ENCODE measurements around the gene SRRM3.

SRRM3 gene

DNA sequence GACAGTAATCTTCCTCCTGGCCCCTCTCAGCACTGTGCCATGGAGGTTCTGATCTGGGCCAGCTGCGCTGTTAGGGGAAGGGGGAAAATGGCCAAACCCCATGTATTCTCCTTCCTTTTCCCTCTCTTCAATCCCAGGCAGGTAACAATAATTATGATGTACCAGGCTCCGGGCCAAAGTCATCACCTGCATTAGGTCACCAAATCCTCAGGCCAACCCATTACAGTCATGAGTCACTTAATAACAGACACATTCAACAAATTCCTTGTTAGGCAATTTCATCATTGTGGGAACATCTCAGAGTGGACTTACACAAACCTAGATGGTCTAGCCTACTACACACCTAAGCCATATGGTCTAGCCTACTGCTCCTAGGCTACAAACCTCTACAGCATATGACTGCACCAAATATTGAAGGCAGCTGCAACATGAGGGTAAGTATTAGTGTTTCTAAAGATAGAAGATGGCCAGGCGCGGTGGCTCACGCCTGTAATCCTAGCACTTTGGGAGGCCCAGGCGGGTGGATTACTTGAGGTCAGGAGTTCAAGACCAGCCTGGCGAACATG lies 98.6 kb downstream of the SRRM3 start:
- no peak overlapping the region for H3K4me2 ChIP-seq (ENCODE audit: insufficient read depth, low read length, poor library complexity, severe bottlenecking)

GRCh38 chr7:76301000-76301399 lies 99.3 kb downstream of the SRRM3 start:
- H4K8ac ChIP-seq (ENCODE audit: low read depth, low read length), result no peak overlapping the region
- no peak overlapping the region for H3K4ac ChIP-seq (ENCODE audit: low read length)
- H3K36me3 ChIP-seq (replicated peaks in 1 of 2; ENCODE audit: control insufficient read depth in 2 of 2, insufficient read depth in 2 of 2, low read length in 2 of 2), result no peaks in the 10 kb centered on the region
- H2AK5ac ChIP-seq (ENCODE audit: low read depth, low read length), result no peak overlapping the region
- WGBS, 2 donors (ENCODE audit: extremely low coverage in 2 of 2, insufficient read length in 2 of 2, insufficient replicate concordance in 1 of 2), result no CpG with 5 or more reads among the region's 3 CpGs
- H3K4me2 ChIP-seq (ENCODE audit: insufficient read depth, low read length, poor library complexity, severe bottlenecking), result no peak overlapping the region
- no peak overlapping the region for H3K9ac ChIP-seq (ENCODE audit: low read depth, low read length, poor library complexity)
- no peak overlapping the region for H2BK15ac ChIP-seq (ENCODE audit: low read length)
- H3K9me3 ChIP-seq (replicated peaks in 1 of 2; ENCODE audit: control insufficient read depth in 2 of 2, insufficient read depth in 1 of 2, low read depth in 1 of 2, low read length in 2 of 2), result no peaks in the 10 kb centered on the region
- H3K27ac ChIP-seq (replicated peaks; ENCODE audit: low read length), result no peak overlapping the region
- H3K4me1 ChIP-seq (ENCODE audit: control insufficient read depth in 2 of 2, insufficient read depth in 1 of 2, low read depth in 1 of 2, low read length in 2 of 2), result peaks cover 4 to 5% of the 10 kb centered on the region in 2 donors
- no peak overlapping the region for H2BK120ac ChIP-seq (ENCODE audit: low read depth, low read length)
- H3K79me1 ChIP-seq (ENCODE audit: low read depth, low read length), result no peaks in the 10 kb centered on the region
- peaks cover 3 to 15% (median 7%) of the 10 kb centered on the region in 3 experiments for H3K27me3 ChIP-seq (ENCODE audit: control insufficient read depth in 3 of 3, insufficient read depth in 3 of 3, low read depth in 1 of 3, low read length in 3 of 3)
- DNase-seq (ENCODE audit: low spot score), result no peak
- no peak overlapping the region for H2AFZ ChIP-seq (ENCODE audit: low read length)
- peak overlapping the region; percentile 58 for H2BK12ac ChIP-seq (ENCODE audit: low read length)
- no peak overlapping the region for H3K23ac ChIP-seq (ENCODE audit: low read depth, low read length, poor library complexity)
- no peak overlapping the region for H3K14ac ChIP-seq (ENCODE audit: low read length)
- no peak overlapping the region for H3K4me3 ChIP-seq (ENCODE audit: low read length in 2 of 2)
- no peak overlapping the region for H3K18ac ChIP-seq (ENCODE audit: low read length)
- no peak overlapping the region for H4K91ac ChIP-seq (ENCODE audit: low read depth, low read length, poor library complexity)
- H2BK5ac ChIP-seq (ENCODE audit: low read length), result no peak overlapping the region

More for the DNA sequence above, 98.6 kb downstream of the SRRM3 start:
- Histone ChIP-seq H2BK15ac (ENCODE audit: low read length) (no peak overlapping the region), H3K23ac (ENCODE audit: low read depth, low read length, poor library complexity) (no peak overlapping the region), H2AK5ac (ENCODE audit: low read depth, low read length) (no peak overlapping the region), H3K9ac (ENCODE audit: low read depth, low read length, poor library complexity) (no peak overlapping the region), H4K8ac (ENCODE audit: low read depth, low read length) (no peak overlapping the region), H2BK5ac (ENCODE audit: low read length) (no peak overlapping the region), H3K4ac (ENCODE audit: low read length) (no peak overlapping the region), H3K27me3 (ENCODE audit: control insufficient read depth in 3 of 3, insufficient read depth in 3 of 3, low read depth in 1 of 3, low read length in 3 of 3) (peaks cover 3 to 15% (median 7%) of the 10 kb centered on the region in 3 experiments), H3K9me3 (replicated peaks in 1 of 2; ENCODE audit: control insufficient read depth in 2 of 2, insufficient read depth in 1 of 2, low read depth in 1 of 2, low read length in 2 of 2) (no peaks in the 10 kb centered on the region), H3K36me3 (replicated peaks in 1 of 2; ENCODE audit: control insufficient read depth in 2 of 2, insufficient read depth in 2 of 2, low read length in 2 of 2) (no peaks in the 10 kb centered on the region), H2AFZ (ENCODE audit: low read length) (no peak overlapping the region), H3K4me3 (ENCODE audit: low read length in 2 of 2) (no peak overlapping the region), H3K27ac (replicated peaks; ENCODE audit: low read length) (no peak overlapping the region), H3K18ac (ENCODE audit: low read length) (no peak overlapping the region), H2BK120ac (ENCODE audit: low read depth, low read length) (no peak overlapping the region), H4K91ac (ENCODE audit: low read depth, low read length, poor library complexity) (no peak overlapping the region), H3K4me1 (ENCODE audit: control insufficient read depth in 2 of 2, insufficient read depth in 1 of 2, low read depth in 1 of 2, low read length in 2 of 2) (peaks cover 4 to 5% of the 10 kb centered on the region in 2 donors), H3K79me1 (ENCODE audit: low read depth, low read length) (no peaks in the 10 kb centered on the region), H3K14ac (ENCODE audit: low read length) (no peak overlapping the region), H2BK12ac (ENCODE audit: low read length) (no peak overlapping the region)
- WGBS, 2 donors (ENCODE audit: extremely low coverage in 2 of 2, insufficient read length in 2 of 2, insufficient replicate concordance in 1 of 2), result no CpG with 5 or more reads among the region's 7 CpGs
- DNase-seq (ENCODE audit: low spot score), result no peak

DNA sequence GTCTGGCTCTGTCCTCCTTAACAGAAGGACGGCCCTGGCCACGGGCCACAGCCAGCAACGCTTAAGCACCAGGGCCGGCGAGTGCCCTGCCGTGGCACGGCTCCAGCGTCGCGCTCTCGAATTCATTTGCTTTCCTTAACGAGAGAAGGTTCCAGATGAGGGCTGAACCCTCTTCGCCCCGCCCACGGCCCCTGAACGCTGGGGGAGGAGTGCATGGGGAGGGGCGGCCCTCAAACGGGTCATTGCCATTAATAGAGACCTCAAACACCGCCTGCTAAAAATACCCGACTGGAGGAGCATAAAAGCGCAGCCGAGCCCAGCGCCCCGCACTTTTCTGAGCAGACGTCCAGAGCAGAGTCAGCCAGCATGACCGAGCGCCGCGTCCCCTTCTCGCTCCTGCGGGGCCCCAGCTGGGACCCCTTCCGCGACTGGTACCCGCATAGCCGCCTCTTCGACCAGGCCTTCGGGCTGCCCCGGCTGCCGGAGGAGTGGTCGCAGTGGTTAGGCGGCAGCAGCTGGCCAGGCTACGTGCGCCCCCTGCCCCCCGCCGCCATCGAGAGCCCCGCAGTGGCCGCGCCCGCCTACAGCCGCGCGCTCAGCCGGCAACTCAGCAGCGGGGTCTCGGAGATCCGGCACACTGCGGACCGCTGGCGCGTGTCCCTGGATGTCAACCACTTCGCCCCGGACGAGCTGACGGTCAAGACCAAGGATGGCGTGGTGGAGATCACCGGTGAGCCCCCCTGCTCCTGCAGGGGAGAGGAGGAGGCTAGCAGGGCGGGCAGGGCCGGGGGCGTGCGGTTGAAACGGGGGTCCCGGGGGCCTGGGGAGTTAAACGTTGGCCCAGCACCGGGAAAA lies 100.9 kb downstream of the SRRM3 start, which contains the start of gene HSPB1:
HSPB1 (plus strand) TSS at position 327 of the 855 bp plus-strand sequence; CDS start at position 367, 40 bp downstream.
- Histone ChIP-seq H3K9ac (ENCODE audit: low read depth, low read length, poor library complexity) (peak within 1 kb of the TSS; percentile 70), H4K8ac (ENCODE audit: low read depth, low read length) (no peak within 1 kb of the TSS)
- WGBS, 2 donors (ENCODE audit: extremely low coverage in 2 of 2, insufficient read length in 2 of 2, insufficient replicate concordance in 1 of 2), result no CpG with 5 or more reads among the region's 75 CpGs

More for the DNA sequence above, 100.9 kb downstream of the SRRM3 start, which contains the start of gene HSPB1:
- Histone ChIP-seq H3K27me3 (ENCODE audit: control insufficient read depth in 3 of 3, insufficient read depth in 3 of 3, low read depth in 1 of 3, low read length in 3 of 3) (peaks cover 3 to 15% (median 7%) of the 10 kb centered on the region in 3 experiments), H3K79me1 (ENCODE audit: low read depth, low read length) (no peaks in the 10 kb centered on the region), H2AFZ (ENCODE audit: low read length) (peak within 1 kb of the TSS; percentile 98), H2BK120ac (ENCODE audit: low read depth, low read length) (no peak within 1 kb of the TSS), H3K4me1 (ENCODE audit: control insufficient read depth in 2 of 2, insufficient read depth in 1 of 2, low read depth in 1 of 2, low read length in 2 of 2) (peaks cover 14 to 15% of the 10 kb centered on the region in 2 donors), H2AK5ac (ENCODE audit: low read depth, low read length) (peak within 1 kb of the TSS; percentile 61), H3K36me3 (replicated peaks in 1 of 2; ENCODE audit: control insufficient read depth in 2 of 2, insufficient read depth in 2 of 2, low read length in 2 of 2) (no peaks in the 10 kb centered on the region), H3K4ac (ENCODE audit: low read length) (no peak within 1 kb of the TSS), H2BK12ac (ENCODE audit: low read length) (peak within 1 kb of the TSS; percentile 22), H3K18ac (ENCODE audit: low read length) (peak within 1 kb of the TSS; percentile 87), H3K4me2 (ENCODE audit: insufficient read depth, low read length, poor library complexity, severe bottlenecking) (peak within 1 kb of the TSS; percentile 96), H3K23ac (ENCODE audit: low read depth, low read length, poor library complexity) (peak within 1 kb of the TSS; percentile 98), H3K14ac (ENCODE audit: low read length) (peak within 1 kb of the TSS; percentile 71), H2BK15ac (ENCODE audit: low read length) (peak within 1 kb of the TSS; percentile 94), H2BK5ac (ENCODE audit: low read length) (peak within 1 kb of the TSS; percentile 75), H4K91ac (ENCODE audit: low read depth, low read length, poor library complexity) (no peak within 1 kb of the TSS), H3K9me3 (replicated peaks in 1 of 2; ENCODE audit: control insufficient read depth in 2 of 2, insufficient read depth in 1 of 2, low read depth in 1 of 2, low read length in 2 of 2) (no peaks in the 10 kb centered on the region), H3K4me3 (ENCODE audit: low read length in 2 of 2) (peak within 1 kb of the TSS; percentile 53 to 71), H3K27ac (replicated peaks; ENCODE audit: low read length) (no peak within 1 kb of the TSS)
- DNase-seq (ENCODE audit: low spot score), result peak; percentile 53
